ENCODE data around the gene MEGF6. TPM values are rescaled to one million over a fixed set of nuclear protein-coding genes. Genes with fewer than 3 reads are reported as not detected.

MEGF6 gene
- total and polyA plus RNA-seq, 4 donors = 17.7 to 54.2 (median 48.2) TPM

GRCh38 chr1:3599286-3599811 lies 12.0 kb downstream of the MEGF6 start:
- no peaks in the 10 kb centered on the region for H3K27me3 ChIP-seq (ENCODE audit: control insufficient read depth in 3 of 3, insufficient read depth in 3 of 3, low read length in 2 of 3)
- H3K27ac ChIP-seq (ENCODE audit: low read depth in 1 of 2, low read length in 1 of 2) = peak overlapping the region in 1 of 2 donors; percentile 27
- H3K36me3 ChIP-seq (ENCODE audit: control insufficient read depth in 4 of 4, insufficient read depth in 4 of 4, low read length in 4 of 4) = peaks cover 0 to 5% (median 0%) of the 10 kb centered on the region in 4 donors
- H3K9me3 ChIP-seq (ENCODE audit: control insufficient read depth in 4 of 4, insufficient read depth in 3 of 4, low read length in 3 of 4) = no peaks in the 10 kb centered on the region
- H3K9ac ChIP-seq (ENCODE audit: insufficient read depth in 1 of 2, low read length in 2 of 2) = no peak overlapping the region
- WGBS, 2 donors = 67 to 76% methylated on average over 16 of the region's 16 CpGs
- no peak for ATAC-seq (ENCODE audit: insufficient read depth, low FRiP score)
- no peak overlapping the region for H3K4me3 ChIP-seq
- no peak for DNase-seq
- no peak for TF ChIP-seq CTCF (IDR thresholded peaks at IDR 0.05; ENCODE audit: control extremely low read depth, extremely low read depth)
- H3K4me1 ChIP-seq (ENCODE audit: control insufficient read depth in 5 of 5, insufficient read depth in 5 of 5, low read length in 5 of 5) = peaks cover 0 to 55% (median 34%) of the 10 kb centered on the region in 5 donors

- H3K4me1 ChIP-seq (ENCODE audit: control insufficient read depth in 5 of 5, insufficient read depth in 5 of 5, low read length in 5 of 5) = peaks cover 0 to 52% (median 36%) of the 10 kb centered on the region in 5 donors
- H3K9ac ChIP-seq (ENCODE audit: insufficient read depth in 1 of 2, low read length in 2 of 2) = no peak overlapping the region
- H3K4me3 ChIP-seq = no peak overlapping the region
- no peaks in the 10 kb centered on the region for H3K27me3 ChIP-seq (ENCODE audit: control insufficient read depth in 3 of 3, insufficient read depth in 3 of 3, low read length in 2 of 3)
- H3K36me3 ChIP-seq (ENCODE audit: control insufficient read depth in 4 of 4, insufficient read depth in 4 of 4, low read length in 4 of 4) = peaks cover 0 to 5% (median 0%) of the 10 kb centered on the region in 4 donors
- DNase-seq = no peak
- ATAC-seq (ENCODE audit: insufficient read depth, low FRiP score) = no peak
- peak overlapping the region in 1 of 2 donors; percentile 27 for H3K27ac ChIP-seq (ENCODE audit: low read depth in 1 of 2, low read length in 1 of 2)
- H3K9me3 ChIP-seq (ENCODE audit: control insufficient read depth in 4 of 4, insufficient read depth in 3 of 4, low read length in 3 of 4) = no peaks in the 10 kb centered on the region
- TF ChIP-seq CTCF (IDR thresholded peaks at IDR 0.05; ENCODE audit: control extremely low read depth, extremely low read depth) = no peak
- 39 to 47% methylated on average over 29 to 30 of the region's 30 CpGs for WGBS, 2 donors
Observed at GRCh38 chr1:3598522-3599285, 12.6 kb downstream of the MEGF6 start.

GRCh38 chr1:3598051-3598491 lies 13.2 kb downstream of the MEGF6 start:
- Histone ChIP-seq H3K4me1 (ENCODE audit: control insufficient read depth in 5 of 5, insufficient read depth in 5 of 5, low read length in 5 of 5) (peaks cover 0 to 45% (median 39%) of the 10 kb centered on the region in 5 donors), H3K36me3 (ENCODE audit: control insufficient read depth in 4 of 4, insufficient read depth in 4 of 4, low read length in 4 of 4) (peaks cover 0 to 5% (median 0%) of the 10 kb centered on the region in 4 donors), H3K9ac (ENCODE audit: insufficient read depth in 1 of 2, low read length in 2 of 2) (no peak overlapping the region), H3K27me3 (ENCODE audit: control insufficient read depth in 3 of 3, insufficient read depth in 3 of 3, low read length in 2 of 3) (no peaks in the 10 kb centered on the region), H3K4me3 (no peak overlapping the region), H3K27ac (ENCODE audit: low read depth in 1 of 2, low read length in 1 of 2) (no peak overlapping the region), H3K9me3 (ENCODE audit: control insufficient read depth in 4 of 4, insufficient read depth in 3 of 4, low read length in 3 of 4) (no peaks in the 10 kb centered on the region)
- no peak for TF ChIP-seq CTCF (IDR thresholded peaks at IDR 0.05; ENCODE audit: control extremely low read depth, extremely low read depth)
- 11 to 19% methylated on average over 26 of the region's 26 CpGs for WGBS, 2 donors
- DNase-seq (peak; percentile 96 to 99 (median 97)), ATAC-seq (ENCODE audit: insufficient read depth, low FRiP score) (peak; percentile 45)
